Aorta (tissue), 5 donors: ENCODE results near the gene PA2G4. TPM values are rescaled to one million over a fixed set of nuclear protein-coding genes. Genes with fewer than 3 reads are reported as not detected.

Source experiments
- ATAC-seq: fragments of 200-7000 bp; cut with Tn5 transposase; one replicate; pipeline ENCODE4 v1.9.1; 2022; ENCODE audit warnings: moderate library complexity; ENCODE audit not compliant: low FRiP score
- DNase-seq, 2 donors: peaks; one replicate each; pipeline ENCODE4 v3.0.0-alpha.2; 2020
- H3K27ac ChIP-seq, 2 donors: one replicate each; pipeline ENCODE4 v1.5.1; 2013; ENCODE audit warnings: low read length in 2 of 2, mild to moderate bottlenecking in 2 of 2, moderate library complexity in 2 of 2, control low read depth in 1 of 2, inconsistent platforms in 1 of 2, low read depth in 1 of 2
- H3K27me3 ChIP-seq, 2 donors: one replicate each; pipeline ENCODE4 v1.6.1; 2013; ENCODE audit warnings: control low read depth in 1 of 2, low read length in 1 of 2, mild to moderate bottlenecking in 1 of 2, moderate library complexity in 1 of 2; ENCODE audit not compliant: insufficient read depth in 2 of 2, control insufficient read depth in 1 of 2
- H3K36me3 ChIP-seq, 2 donors: one replicate each; pipeline ENCODE4 v1.6.1; 2013; ENCODE audit warnings: control low read depth in 1 of 2, low read length in 1 of 2, mild to moderate bottlenecking in 1 of 2; ENCODE audit not compliant: insufficient read depth in 2 of 2, control insufficient read depth in 1 of 2
- H3K4me1 ChIP-seq, 2 donors: one replicate each; pipeline ENCODE4 v1.6.1; 2013; ENCODE audit warnings: low read length in 2 of 2, control low read depth in 1 of 2, mild to moderate bottlenecking in 1 of 2, moderate library complexity in 1 of 2; ENCODE audit not compliant: insufficient read depth in 2 of 2, control insufficient read depth in 1 of 2
- H3K4me3 ChIP-seq, 2 donors: one replicate each; pipeline ENCODE4 v1.5.1; 2013; ENCODE audit warnings: low read length in 2 of 2, control low read depth in 1 of 2, mild to moderate bottlenecking in 1 of 2
- H3K9me3 ChIP-seq: one replicate; pipeline ENCODE4 v1.6.1; 2013; ENCODE audit warnings: mild to moderate bottlenecking, low read length; ENCODE audit not compliant: control insufficient read depth
- WGBS, 2 donors: extraction: QIAGEN DNeasy Blood & Tissue Kit; methylation state at CpG; one replicate each; pipeline ENCODE4 v1.1.7; 2013; 5-methylcytosine and 5-hydroxymethylcytosine counted together
- intact Hi-C, 2 donors: fragments of 100-400 bp; cut with DNase I; formaldehyde crosslinking; loops; one replicate each; pipeline versions ENCODE4 v1.14.2 to v1.15.0; 2022
- polyA plus RNA-seq, 2 donors: library from polyadenylated mRNA; stranded (reverse); fragments of 200-250 nt; gene quantifications; one replicate each; pipeline ENCODE4 v1.2.3, GENCODE V29; 2013
- total RNA-seq, 2 donors: library from RNA; stranded (reverse); fragmentation: NEBNext Ultra II Directional; extraction: Animal tissue kit (Norgen Biotek cat#: 25700); gene quantifications; one replicate each; pipeline ENCODE4 v1.2.1, GENCODE V29; 2021
- donor health status: healthy with polysubstance abuse.
- donor health status: Bipolar disorder and iron deficiency.
- donor health status: DM: no; HTN: no; CAD: no.
- donor health status: DM: no; HTN: no; CAD: no.
- donor health status: DM: yes; HTN: yes; CAD: no.

The PA2G4 gene
- total and polyA plus RNA-seq, 4 donors: 59.9 to 80.8 (median 71.5) TPM

GRCh38 chr12:56078931-56079722 lies 25.2 kb upstream of the PA2G4 start:
- H3K36me3 ChIP-seq: no peaks in the 10 kb centered on the region
- H3K4me3 ChIP-seq: peak overlapping the region; percentile 10 to 39
- H3K4me1 ChIP-seq: no peaks in the 10 kb centered on the region
- WGBS, 2 donors: 0 to 1% methylated on average over 49 to 50 of the region's 50 CpGs
- ATAC-seq: peak; percentile 92
- H3K9me3 ChIP-seq: no peaks in the 10 kb centered on the region
- H3K27ac ChIP-seq: peak overlapping the region in 1 of 2 donors; percentile 15
- intact Hi-C loops: loop anchor here in 1 of 2 donors (2.0 kb wide), 1 partner anchor 24 kb away; no protein-coding TSS in a partner anchor
- H3K27me3 ChIP-seq: no peaks in the 10 kb centered on the region
- peak; percentile 92 to 97 for DNase-seq

GRCh38 chr12:56079723-56080555 lies 24.4 kb upstream of the PA2G4 start, which contains the start of gene ERBB3:
Gene ERBB3, plus strand, starts transcription at chr12:56080165. Its CDS starts 136 bp downstream, at chr12:56080301.
- intact Hi-C loops: loop anchor here in 1 of 2 donors (2.0 kb wide), 1 partner anchor 23 kb away; no protein-coding TSS in a partner anchor
- H3K27me3 ChIP-seq: no peaks in the 10 kb centered on the region
- peak; percentile 92 for ATAC-seq
- no peaks in the 10 kb centered on the region for H3K9me3 ChIP-seq
- 2% methylated on average over 56 to 59 of the region's 59 CpGs for WGBS, 2 donors
- H3K4me1 ChIP-seq: no peaks in the 10 kb centered on the region
- H3K36me3 ChIP-seq: no peaks in the 10 kb centered on the region
- peak within 1 kb of the TSS in 1 of 2 donors; percentile 15 for H3K27ac ChIP-seq
- DNase-seq: peak; percentile 86 to 94
- peak within 1 kb of the TSS; percentile 12 to 39 for H3K4me3 ChIP-seq

GRCh38 chr12:56080556-56081138 lies 23.7 kb upstream of the PA2G4 start:
- no peak for DNase-seq
- ATAC-seq: no peak
- intact Hi-C loops: no loop called here
- H3K36me3 ChIP-seq: no peaks in the 10 kb centered on the region
- H3K27ac ChIP-seq: no peak overlapping the region
- no peak overlapping the region for H3K4me3 ChIP-seq
- WGBS, 2 donors: 48 to 51% methylated on average over 20 of the region's 20 CpGs
- H3K4me1 ChIP-seq: no peaks in the 10 kb centered on the region
- H3K9me3 ChIP-seq: no peaks in the 10 kb centered on the region
- no peaks in the 10 kb centered on the region for H3K27me3 ChIP-seq

GRCh38 chr12:56081393-56082347 lies 22.7 kb upstream of the PA2G4 start:
- no peak overlapping the region for H3K4me3 ChIP-seq
- no peaks in the 10 kb centered on the region for H3K27me3 ChIP-seq
- WGBS, 2 donors: 59 to 66% methylated on average over 6 of the region's 6 CpGs
- H3K36me3 ChIP-seq: no peaks in the 10 kb centered on the region
- no peak for DNase-seq
- no peak for ATAC-seq
- H3K9me3 ChIP-seq: no peaks in the 10 kb centered on the region
- H3K4me1 ChIP-seq: no peaks in the 10 kb centered on the region
- H3K27ac ChIP-seq: no peak overlapping the region
- intact Hi-C loops: no loop called here

- intact Hi-C loops: no loop called here
- H3K27ac ChIP-seq: no peak overlapping the region
- no peaks in the 10 kb centered on the region for H3K9me3 ChIP-seq
- H3K27me3 ChIP-seq: no peaks in the 10 kb centered on the region
- H3K4me1 ChIP-seq: no peaks in the 10 kb centered on the region
- ATAC-seq: no peak
- H3K36me3 ChIP-seq: no peaks in the 10 kb centered on the region
- H3K4me3 ChIP-seq: no peak overlapping the region
- WGBS, 2 donors: 77 to 80% methylated on average over 2 of the region's 2 CpGs
- no peak for DNase-seq
These were observed 22.0 kb upstream of the PA2G4 start for GRCh38 chr12:56082382-56082781.

GRCh38 chr12:56082967-56083366 lies 21.4 kb upstream of the PA2G4 start:
- WGBS, 2 donors: 66 to 78% methylated on average over 3 of the region's 3 CpGs
- no peaks in the 10 kb centered on the region for H3K9me3 ChIP-seq
- H3K27ac ChIP-seq: no peak overlapping the region
- H3K27me3 ChIP-seq: no peaks in the 10 kb centered on the region
- no peak for DNase-seq
- no peak overlapping the region for H3K4me3 ChIP-seq
- H3K4me1 ChIP-seq: no peaks in the 10 kb centered on the region
- intact Hi-C loops: no loop called here
- ATAC-seq: no peak
- no peaks in the 10 kb centered on the region for H3K36me3 ChIP-seq

- no peaks in the 10 kb centered on the region for H3K27me3 ChIP-seq
- no peak for ATAC-seq
- WGBS, 2 donors: 92 to 93% methylated on average over 15 of the region's 15 CpGs
- no peaks in the 10 kb centered on the region for H3K4me1 ChIP-seq
- intact Hi-C loops: no loop called here
- no peak overlapping the region for H3K4me3 ChIP-seq
- DNase-seq: no peak
- no peak overlapping the region for H3K27ac ChIP-seq
- H3K36me3 ChIP-seq: no peaks in the 10 kb centered on the region
- no peaks in the 10 kb centered on the region for H3K9me3 ChIP-seq
These were observed 19.3 kb upstream of the PA2G4 start for GRCh38 chr12:56084958-56085543.
